GM19463 (cell line): ENCODE results near the gene TRIM65.

Experiments
- ATAC-seq: cut with Tn5 transposase; IDR thresholded peaks from one replicate; pipeline ENCODE4 v1.9.1; 2021; ENCODE audit warnings: mild to moderate bottlenecking, moderate library complexity; ENCODE audit not compliant: unreplicated experiment

The TRIM65 gene

GRCh38 chr17:75839942-75840798, 56.6 kb downstream of the TRIM65 start:
- no peak for ATAC-seq
